Measurements from ENCODE around the gene TIMM17A. TPM values are rescaled to one million over a fixed set of nuclear protein-coding genes. Genes with fewer than 3 reads are reported as not detected.
A peak's percentile ranks its signal among the peaks of the same experiment; 100 is the strongest.

Gene TIMM17A
- polyA plus RNA-seq, 1 experiment = 54.6 TPM

DNA sequence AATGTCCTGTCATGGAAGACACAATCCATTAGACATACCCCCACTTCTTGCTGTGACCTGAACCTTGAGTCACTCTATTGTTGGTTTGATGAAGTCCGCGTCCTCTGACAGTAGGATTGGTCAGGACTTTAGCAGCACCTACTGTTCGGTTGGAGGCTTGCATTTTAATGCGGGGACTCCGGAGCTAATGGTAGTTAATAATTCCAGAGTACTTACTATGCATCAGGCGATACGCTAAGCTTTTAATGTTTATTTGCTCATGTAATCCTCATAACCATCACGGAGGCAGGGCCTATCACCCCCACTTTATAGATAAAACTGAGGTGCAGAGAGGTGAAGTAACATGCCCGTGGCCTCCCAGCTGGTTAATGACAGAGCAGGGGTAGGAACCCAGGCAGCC lies 47.2 kb downstream of the TIMM17A start:
- Histone ChIP-seq H3K27me3 (ENCODE audit: control insufficient read depth, insufficient read depth, low read length) (no peaks in the 10 kb centered on the region), H3K4me3 (ENCODE audit: low read depth, low read length) (no peak overlapping the region), H3K36me3 (ENCODE audit: control insufficient read depth, insufficient read depth, low read length) (peaks cover 30% of the 10 kb centered on the region)
- ChIA-PET CTCF (interaction anchor here (1.4 to 24.4 kb wide), 2 partner anchors 39 to 122 kb away, joined by 3 to 642 read pairs; partner anchors contain the start of gene GPR37L1), POLR2A (no interaction called here)
- TF ChIP-seq, protein P1, sequence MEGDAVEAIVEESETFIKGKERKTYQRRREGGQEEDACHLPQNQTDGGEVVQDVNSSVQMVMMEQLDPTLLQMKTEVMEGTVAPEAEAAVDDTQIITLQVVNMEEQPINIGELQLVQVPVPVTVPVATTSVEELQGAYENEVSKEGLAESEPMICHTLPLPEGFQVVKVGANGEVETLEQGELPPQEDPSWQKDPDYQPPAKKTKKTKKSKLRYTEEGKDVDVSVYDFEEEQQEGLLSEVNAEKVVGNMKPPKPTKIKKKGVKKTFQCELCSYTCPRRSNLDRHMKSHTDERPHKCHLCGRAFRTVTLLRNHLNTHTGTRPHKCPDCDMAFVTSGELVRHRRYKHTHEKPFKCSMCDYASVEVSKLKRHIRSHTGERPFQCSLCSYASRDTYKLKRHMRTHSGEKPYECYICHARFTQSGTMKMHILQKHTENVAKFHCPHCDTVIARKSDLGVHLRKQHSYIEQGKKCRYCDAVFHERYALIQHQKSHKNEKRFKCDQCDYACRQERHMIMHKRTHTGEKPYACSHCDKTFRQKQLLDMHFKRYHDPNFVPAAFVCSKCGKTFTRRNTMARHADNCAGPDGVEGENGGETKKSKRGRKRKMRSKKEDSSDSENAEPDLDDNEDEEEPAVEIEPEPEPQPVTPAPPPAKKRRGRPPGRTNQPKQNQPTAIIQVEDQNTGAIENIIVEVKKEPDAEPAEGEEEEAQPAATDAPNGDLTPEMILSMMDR (IDR thresholded peaks at IDR 0.05; ENCODE audit: insufficient read depth, low read depth, low read length) = no peak
- no peak for DNase-seq (ENCODE audit: low read depth)

DNA sequence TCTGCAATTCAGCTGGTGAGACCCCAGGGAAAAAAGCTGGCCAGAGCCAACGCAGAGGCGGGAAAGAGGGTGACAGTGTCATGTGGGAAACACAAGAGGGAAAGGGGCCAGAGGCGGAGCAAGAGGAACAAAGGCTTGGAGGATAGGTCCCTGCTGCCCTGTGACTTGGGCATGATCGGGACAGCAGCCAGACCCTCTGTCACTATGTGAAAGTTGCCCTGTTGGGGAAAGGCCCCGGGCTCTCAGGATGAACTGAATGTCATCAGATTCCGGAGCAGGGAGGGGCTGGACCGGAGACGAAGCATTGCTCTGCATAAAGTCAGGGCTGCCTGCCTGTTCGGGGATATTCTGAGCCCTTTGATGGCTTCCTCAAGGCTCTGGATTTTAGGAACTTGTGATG lies 49.4 kb downstream of the TIMM17A start:
- CTCF ChIA-PET = interaction anchor here (0.6 to 24.4 kb wide), 3 partner anchors 8 to 120 kb away, joined by 3 to 642 read pairs (median 5); partner anchors contain the start of gene GPR37L1
- Histone ChIP-seq H3K27me3 (ENCODE audit: control insufficient read depth, insufficient read depth, low read length) (no peaks in the 10 kb centered on the region), H3K36me3 (ENCODE audit: control insufficient read depth, insufficient read depth, low read length) (peaks cover 30% of the 10 kb centered on the region), H3K4me3 (ENCODE audit: low read depth, low read length) (no peak overlapping the region)
- POLR2A ChIA-PET = no interaction called here
- TF ChIP-seq, protein P1 (IDR thresholded peaks at IDR 0.05; ENCODE audit: insufficient read depth, low read depth, low read length) = no peak
- DNase-seq (ENCODE audit: low read depth) = no peak

DNA sequence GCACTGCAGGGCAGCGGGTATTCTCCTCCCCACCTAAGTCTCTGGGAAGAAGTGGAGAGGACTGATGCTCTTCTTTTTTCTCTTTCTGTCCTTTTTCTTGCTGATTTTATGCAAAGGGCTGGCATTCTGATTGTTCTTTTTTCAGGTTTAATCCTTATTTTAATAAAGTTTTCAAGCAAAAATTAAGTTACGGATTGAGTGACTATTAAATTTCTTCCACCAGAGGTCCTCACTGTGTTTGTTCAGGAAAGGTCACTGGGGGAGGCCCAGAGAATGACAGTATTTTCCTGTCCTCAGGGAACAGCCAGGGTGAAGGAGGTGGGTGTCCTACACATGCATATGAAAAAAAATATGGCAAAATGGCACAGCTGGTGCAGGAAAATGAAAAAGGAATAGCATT lies 50.7 kb downstream of the TIMM17A start:
- H3K4me3 ChIP-seq (ENCODE audit: low read depth, low read length) = no peak overlapping the region
- H3K27me3 ChIP-seq (ENCODE audit: control insufficient read depth, insufficient read depth, low read length) = no peaks in the 10 kb centered on the region
- CTCF ChIA-PET = interaction anchor here (0.6 to 24.4 kb wide), 4 partner anchors 14 to 123 kb away, joined by 3 to 642 read pairs (median 3); partner anchors contain the start of gene GPR37L1
- POLR2A ChIA-PET = no interaction called here
- TF ChIP-seq, protein P1 (IDR thresholded peaks at IDR 0.05; ENCODE audit: insufficient read depth, low read depth, low read length) = peak; percentile 46
- DNase-seq (ENCODE audit: low read depth) = no peak
- peaks cover 24% of the 10 kb centered on the region for H3K36me3 ChIP-seq (ENCODE audit: control insufficient read depth, insufficient read depth, low read length)

DNA sequence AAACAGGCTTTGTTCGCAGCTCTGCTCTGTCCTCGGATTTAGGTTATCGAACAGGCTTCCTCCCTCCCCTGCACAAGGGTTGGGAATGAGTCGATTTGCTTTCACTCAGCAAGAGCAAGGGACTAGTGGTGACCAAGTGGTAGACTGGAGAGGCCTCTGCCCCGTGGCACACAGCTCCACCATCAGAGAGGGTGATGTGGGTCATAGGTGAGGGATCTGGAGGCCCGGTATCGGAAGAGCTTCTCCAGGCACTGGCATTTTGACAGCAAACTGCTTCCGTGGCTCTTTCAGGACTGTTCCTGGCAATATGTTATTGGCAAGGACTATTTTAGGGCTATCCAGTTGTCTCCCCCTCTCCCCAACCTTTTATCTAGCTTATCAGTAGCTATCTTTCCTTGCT lies 52.0 kb downstream of the TIMM17A start:
- no peak overlapping the region for H3K4me3 ChIP-seq (ENCODE audit: low read depth, low read length)
- ChIA-PET CTCF (interaction anchor here (0.7 to 24.4 kb wide), 6 partner anchors 7 to 117 kb away, joined by 3 to 642 read pairs (median 8); partner anchors contain the start of gene GPR37L1), POLR2A (no interaction called here)
- peaks cover 19% of the 10 kb centered on the region for H3K36me3 ChIP-seq (ENCODE audit: control insufficient read depth, insufficient read depth, low read length)
- no peaks in the 10 kb centered on the region; the same call in 1 of the 2 replicates for H3K27me3 ChIP-seq (ENCODE audit: control insufficient read depth, insufficient read depth, low read length)
- TF ChIP-seq, protein P1 (IDR thresholded peaks at IDR 0.05; ENCODE audit: insufficient read depth, low read depth, low read length) = no peak
- DNase-seq (ENCODE audit: low read depth) = no peak

DNA sequence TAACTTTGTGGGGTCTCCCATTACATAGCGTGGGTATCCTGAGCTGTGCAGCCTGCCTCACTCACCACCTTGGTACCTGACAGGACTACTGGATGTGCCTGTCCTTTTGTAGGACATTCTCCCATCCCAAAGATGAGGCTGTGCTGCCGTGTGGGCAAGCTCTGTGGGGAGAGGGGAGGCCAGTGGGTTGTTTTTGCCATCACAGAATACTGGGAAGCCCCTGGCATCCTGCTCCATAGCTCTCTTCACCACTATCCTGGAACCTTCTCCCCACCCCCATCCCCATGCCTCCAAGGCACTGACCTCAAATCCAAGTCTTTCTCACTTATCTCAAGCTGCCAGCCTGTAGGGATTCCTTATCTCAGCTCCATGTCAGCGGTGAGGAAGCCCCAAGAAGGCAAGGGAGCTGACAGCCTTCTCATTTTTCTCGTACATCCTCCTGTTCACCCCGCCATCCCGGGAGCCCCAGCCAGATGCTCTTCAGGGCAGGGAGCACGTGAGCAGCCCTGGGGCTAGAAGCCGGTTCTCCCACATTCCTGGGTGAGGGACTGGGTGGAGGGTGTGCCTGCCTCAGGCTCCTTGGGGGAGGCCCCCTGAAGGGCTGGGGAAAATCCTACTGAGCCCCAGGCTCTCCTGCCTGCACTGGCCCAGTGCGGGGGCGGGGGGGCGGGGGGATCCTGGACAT lies 52.6 kb downstream of the TIMM17A start:
- peaks cover 14% of the 10 kb centered on the region for H3K36me3 ChIP-seq (ENCODE audit: control insufficient read depth, insufficient read depth, low read length)
- TF ChIP-seq, protein P1 (IDR thresholded peaks at IDR 0.05; ENCODE audit: insufficient read depth, low read depth, low read length) = no peak
- H3K4me3 ChIP-seq (ENCODE audit: low read depth, low read length) = no peak overlapping the region
- no peak for DNase-seq (ENCODE audit: low read depth)
- no peaks in the 10 kb centered on the region; the same call in 1 of the 2 replicates for H3K27me3 ChIP-seq (ENCODE audit: control insufficient read depth, insufficient read depth, low read length)
- CTCF ChIA-PET = interaction anchor here (0.7 to 24.4 kb wide), 9 partner anchors 8 to 117 kb away, joined by 3 to 642 read pairs (median 4); partner anchors contain the start of gene GPR37L1
- POLR2A ChIA-PET = no interaction called here

Measured in BJ (cell line).